Measurements from ENCODE around the gene CLIP1.

The CLIP1 gene

DNA sequence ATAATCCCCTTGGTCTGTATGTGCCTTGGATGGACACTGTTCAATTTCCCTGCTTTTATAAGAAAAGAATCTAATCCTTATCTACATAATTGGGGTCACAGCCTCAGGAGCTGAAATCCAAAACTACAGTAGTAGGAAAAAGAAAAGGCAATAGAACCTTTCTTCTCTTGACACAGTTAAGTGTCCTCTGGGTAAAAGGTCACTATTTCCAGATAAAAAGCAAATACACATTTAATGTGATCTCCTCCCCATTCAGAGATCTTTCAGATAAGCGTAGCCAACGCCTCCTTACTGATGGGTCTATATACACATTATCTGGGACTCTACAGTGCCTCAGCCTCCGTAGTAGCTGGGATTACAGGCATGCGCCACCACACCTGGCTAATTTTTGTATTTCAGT lies 73.4 kb downstream of the CLIP1 start:
- no peak for DNase-seq (ENCODE audit: low spot score)
- TF ChIP-seq, protein P1, sequence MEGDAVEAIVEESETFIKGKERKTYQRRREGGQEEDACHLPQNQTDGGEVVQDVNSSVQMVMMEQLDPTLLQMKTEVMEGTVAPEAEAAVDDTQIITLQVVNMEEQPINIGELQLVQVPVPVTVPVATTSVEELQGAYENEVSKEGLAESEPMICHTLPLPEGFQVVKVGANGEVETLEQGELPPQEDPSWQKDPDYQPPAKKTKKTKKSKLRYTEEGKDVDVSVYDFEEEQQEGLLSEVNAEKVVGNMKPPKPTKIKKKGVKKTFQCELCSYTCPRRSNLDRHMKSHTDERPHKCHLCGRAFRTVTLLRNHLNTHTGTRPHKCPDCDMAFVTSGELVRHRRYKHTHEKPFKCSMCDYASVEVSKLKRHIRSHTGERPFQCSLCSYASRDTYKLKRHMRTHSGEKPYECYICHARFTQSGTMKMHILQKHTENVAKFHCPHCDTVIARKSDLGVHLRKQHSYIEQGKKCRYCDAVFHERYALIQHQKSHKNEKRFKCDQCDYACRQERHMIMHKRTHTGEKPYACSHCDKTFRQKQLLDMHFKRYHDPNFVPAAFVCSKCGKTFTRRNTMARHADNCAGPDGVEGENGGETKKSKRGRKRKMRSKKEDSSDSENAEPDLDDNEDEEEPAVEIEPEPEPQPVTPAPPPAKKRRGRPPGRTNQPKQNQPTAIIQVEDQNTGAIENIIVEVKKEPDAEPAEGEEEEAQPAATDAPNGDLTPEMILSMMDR (IDR thresholded peaks at IDR 0.05; ENCODE audit: extremely low read depth, missing control alignments), result no peak

DNA sequence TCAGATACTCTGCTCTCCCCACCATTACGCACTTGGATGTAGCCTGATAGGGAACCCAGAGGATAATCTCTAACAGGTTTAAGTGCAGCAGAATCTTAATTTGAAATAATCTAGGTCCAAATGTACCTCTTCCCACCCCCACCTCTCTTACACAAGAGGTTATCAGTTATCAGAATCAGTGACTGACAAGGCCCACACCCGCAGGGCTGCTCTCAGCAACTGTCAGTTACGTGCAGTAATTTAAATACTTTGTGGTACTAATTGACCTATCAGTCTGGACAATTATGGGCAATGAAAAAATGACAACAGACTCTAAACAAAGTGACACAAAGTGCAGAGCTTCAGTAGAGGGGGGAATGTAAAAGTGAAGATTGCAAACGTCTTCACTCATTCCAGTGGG lies 74.0 kb downstream of the CLIP1 start:
- DNase-seq (ENCODE audit: low spot score), result no peak
- TF ChIP-seq, protein P1 (IDR thresholded peaks at IDR 0.05; ENCODE audit: extremely low read depth, missing control alignments), result no peak

DNA sequence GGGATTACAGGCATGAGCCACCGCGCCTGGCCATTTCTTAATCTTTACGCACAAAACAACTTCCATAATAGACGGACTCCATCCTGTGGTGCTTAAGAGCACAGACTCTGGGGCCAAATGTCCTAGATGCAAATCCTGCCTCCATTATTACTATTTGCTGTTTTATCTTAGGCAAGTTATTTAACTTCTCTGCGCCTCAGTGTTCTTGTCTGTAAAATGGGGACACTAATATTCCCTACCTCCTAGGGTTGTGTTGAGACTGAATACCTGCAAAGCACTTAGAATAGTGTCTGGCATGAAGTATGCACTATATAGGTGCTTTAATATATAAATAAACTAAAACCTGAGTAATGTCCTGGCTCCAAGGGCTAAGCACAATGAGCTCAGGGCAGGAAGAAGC lies 76.4 kb downstream of the CLIP1 start:
- TF ChIP-seq, protein P1 (IDR thresholded peaks at IDR 0.05; ENCODE audit: extremely low read depth, missing control alignments), result no peak
- DNase-seq (ENCODE audit: low spot score), result no peak

DNA sequence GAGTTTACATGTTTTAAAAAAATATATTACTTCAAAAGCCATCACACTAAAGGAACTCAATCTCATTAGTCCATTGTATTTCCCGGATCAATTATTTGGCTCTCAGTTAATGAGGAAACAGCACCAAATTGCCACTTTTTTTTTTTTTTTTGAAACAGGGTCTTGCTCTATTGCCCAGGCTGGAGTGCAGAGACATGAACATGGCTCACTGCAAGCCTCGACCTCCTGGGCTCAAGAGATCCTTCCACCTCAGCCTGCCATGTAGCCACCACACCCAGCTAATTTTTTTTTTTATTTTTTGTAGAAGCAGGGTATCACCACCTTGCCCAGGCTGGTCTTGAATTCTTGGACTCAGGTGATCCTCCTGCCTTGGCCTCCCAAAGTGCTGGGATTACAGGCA lies 77.4 kb downstream of the CLIP1 start:
- TF ChIP-seq, protein P1 (IDR thresholded peaks at IDR 0.05; ENCODE audit: extremely low read depth, missing control alignments), result no peak

DNA sequence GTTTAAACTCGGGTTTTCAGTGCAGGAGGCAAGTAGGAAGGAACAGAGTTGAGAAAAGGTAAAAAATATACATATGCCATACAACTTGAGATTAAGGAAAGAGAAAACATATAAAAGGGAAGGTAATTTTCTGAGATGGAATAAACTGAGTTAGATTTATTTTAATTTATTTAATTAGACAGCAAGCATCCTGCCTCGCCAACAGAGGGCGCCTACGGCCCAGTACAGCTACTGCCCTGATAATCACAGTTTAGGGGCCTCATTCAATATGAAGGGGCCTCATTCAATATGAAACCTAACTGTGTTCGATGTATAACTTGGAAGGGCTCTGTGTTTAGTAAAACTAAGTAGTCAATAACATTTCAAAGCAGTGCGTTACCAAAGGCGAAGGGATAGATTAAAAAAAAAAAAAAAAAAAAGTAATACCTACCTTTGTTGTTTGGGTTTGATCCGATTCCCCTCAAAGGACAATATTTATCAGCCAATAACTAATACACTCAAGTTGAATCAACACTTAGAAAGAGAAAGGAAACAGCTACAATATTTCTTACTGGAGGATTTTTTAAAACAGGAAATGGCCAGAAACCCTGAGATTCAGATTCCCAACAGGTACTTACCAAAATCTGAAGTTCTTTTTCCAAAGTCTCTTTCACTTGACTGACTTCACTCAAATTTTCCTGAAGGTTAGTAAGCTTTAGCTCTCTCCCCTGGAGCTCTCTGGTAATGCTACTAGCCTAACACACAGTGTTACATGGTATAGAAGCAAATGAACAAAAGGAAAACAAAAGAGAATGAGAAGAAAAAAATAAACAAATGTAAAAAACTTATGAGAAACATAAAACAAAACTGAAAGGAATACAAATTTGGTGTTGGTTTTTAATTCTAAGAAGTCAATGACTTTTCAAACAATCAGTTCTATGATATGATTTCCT lies 86.2 kb downstream of the CLIP1 start:
- DNase-seq (ENCODE audit: low spot score), result peak; percentile 44

More for the DNA sequence above, 77.4 kb downstream of the CLIP1 start:
- DNase-seq (ENCODE audit: low spot score), result no peak

DNA sequence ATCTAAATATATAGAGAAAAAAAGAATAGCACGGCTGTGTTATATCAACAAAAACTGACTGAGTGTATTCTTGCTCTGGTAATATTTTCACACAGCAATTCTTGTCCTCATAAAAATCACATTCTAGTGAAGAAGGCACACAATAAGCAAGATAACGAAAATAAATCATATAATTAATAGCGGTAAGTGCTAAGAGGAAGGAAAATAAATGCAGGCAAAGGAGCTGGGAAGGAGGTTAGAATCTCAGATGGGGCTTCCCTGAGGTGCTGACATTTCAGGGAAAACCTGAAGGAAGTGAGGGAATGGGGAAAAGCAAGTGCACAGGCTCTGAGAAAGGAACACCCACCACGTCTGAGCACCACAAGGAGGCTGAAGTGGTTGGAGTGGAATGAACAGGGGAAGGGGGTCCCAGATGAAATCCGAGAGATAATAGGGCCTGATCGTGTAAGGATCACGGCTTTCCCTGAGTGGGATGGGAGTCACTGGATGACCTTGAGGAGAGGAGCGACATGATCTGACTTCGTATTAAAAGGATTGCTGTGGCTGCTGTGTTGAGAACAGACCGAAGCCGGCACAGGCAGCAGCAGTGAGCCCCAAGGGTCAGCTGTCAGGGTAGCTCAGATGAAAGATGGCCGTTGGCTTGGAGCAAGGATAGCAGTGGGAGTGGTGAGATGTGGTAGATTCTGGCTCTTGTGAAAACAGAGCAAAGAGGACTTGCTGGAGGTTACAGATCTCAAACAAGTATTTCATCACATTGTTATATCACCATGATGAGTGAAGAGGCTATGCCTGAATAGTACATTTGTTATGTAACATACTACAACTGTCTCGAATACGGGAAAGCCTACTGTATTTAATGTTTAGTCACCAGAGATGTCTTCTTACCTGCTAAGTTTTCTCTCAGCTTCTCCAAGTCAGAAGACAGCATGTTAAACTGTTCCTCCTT lies 89.1 kb downstream of the CLIP1 start:
- TF ChIP-seq, protein P1 (IDR thresholded peaks at IDR 0.05; ENCODE audit: extremely low read depth, missing control alignments), result no peak
- DNase-seq (ENCODE audit: low spot score), result no peak

More for the DNA sequence above, 86.2 kb downstream of the CLIP1 start:
- TF ChIP-seq, protein P1 (IDR thresholded peaks at IDR 0.05; ENCODE audit: extremely low read depth, missing control alignments), result peak; percentile 57

Data from GM20000 (cell line).